ENCODE measurements around the gene PPY. TPM values are rescaled to one million over a fixed set of nuclear protein-coding genes. Genes with fewer than 3 reads are reported as not detected.
"Not testable (repeated sequence)": the region's sequence is repeated elsewhere in the genome, so short reads cannot be mapped to it uniquely, and the experiment has no call there.

The PPY gene
- polyA plus RNA-seq, 4 donors: 0.34 to 0.65 TPM; not detected in 2

- DNase-seq (ENCODE audit: low read depth in 4 of 4, low spot score in 3 of 4): peak; percentile 77 to 82 (median 80)
Observed at GRCh38 chr17:43907425-43907981, 34.8 kb downstream of the PPY start, which contains the start of gene MPP2. Gene MPP2, minus strand, starts transcription at chr17:43907536. Its CDS starts 3,076 bp downstream, at chr17:43904460.

GRCh38 chr17:43906951-43907424 lies 35.3 kb downstream of the PPY start:
- DNase-seq (ENCODE audit: low read depth in 4 of 4, low spot score in 3 of 4): no peak

GRCh38 chr17:43905985-43906852 lies 36.1 kb downstream of the PPY start:
- peak in 2 of 4 donors; percentile 51 to 65 for DNase-seq (ENCODE audit: low read depth in 4 of 4, low spot score in 3 of 4)

- DNase-seq (ENCODE audit: low read depth in 4 of 4, low spot score in 3 of 4): no peak
Observed at GRCh38 chr17:43905400-43905984, 36.8 kb downstream of the PPY start.

GRCh38 chr17:43901861-43902589 lies 40.3 kb downstream of the PPY start:
- DNase-seq (ENCODE audit: low read depth in 4 of 4, low spot score in 3 of 4): no peak

GRCh38 chr17:43900858-43901754 lies 41.2 kb downstream of the PPY start:
- no peak for DNase-seq (ENCODE audit: low read depth in 4 of 4, low spot score in 3 of 4)

GRCh38 chr17:43900183-43900857 lies 42.0 kb downstream of the PPY start:
- peak; percentile 66 to 84 (median 76) for DNase-seq (ENCODE audit: low read depth in 4 of 4, low spot score in 3 of 4)

GRCh38 chr17:43898446-43898845 lies 43.8 kb downstream of the PPY start:
- no peak for DNase-seq (ENCODE audit: low read depth in 4 of 4, low spot score in 3 of 4)

GRCh38 chr17:43897831-43898230 lies 44.4 kb downstream of the PPY start:
- no peak for DNase-seq (ENCODE audit: low read depth in 4 of 4, low spot score in 3 of 4)

- not testable (repeated sequence) for DNase-seq (ENCODE audit: low read depth in 4 of 4, low spot score in 3 of 4)
Observed at GRCh38 chr17:43894494-43894893, 47.8 kb downstream of the PPY start.

- no peak for DNase-seq (ENCODE audit: low read depth in 4 of 4, low spot score in 3 of 4)
Observed at GRCh38 chr17:43892647-43892952, 49.7 kb downstream of the PPY start.

GRCh38 chr17:43891851-43892646 lies 50.2 kb downstream of the PPY start:
- DNase-seq (ENCODE audit: low read depth in 4 of 4, low spot score in 3 of 4): no peak

Other genes starting within 250 kb of the PPY start
- gene SOST, start 183.7 kb downstream of the PPY start, polyA plus RNA-seq (ENCODE audit: insufficient read length in 4 of 4): 10 to 100 TPM; 54.7 to 79.6 (median 62.8) TPM
- 10 to 100 TPM; 60.3 to 62.1 (median 61.6) TPM for gene DUSP3, start 163.5 kb downstream of the PPY start, polyA plus RNA-seq (ENCODE audit: insufficient read length in 4 of 4)
- gene CFAP97D1, start 162.0 kb downstream of the PPY start, polyA plus RNA-seq (ENCODE audit: insufficient read length in 4 of 4): under 1 TPM in 1 of 4 donors, not detected in 3; 0.06 TPM
- 1 to 10 TPM; 6.1 to 8.5 (median 7.6) TPM for gene MPP3, start 109.3 kb downstream of the PPY start, polyA plus RNA-seq (ENCODE audit: insufficient read length in 4 of 4)
- 1 to 10 TPM in 1 of 4 donors, under 1 TPM in 3; 0.98 to 1.5 (median 0.99) TPM for gene CD300LG, start 95.3 kb downstream of the PPY start, polyA plus RNA-seq (ENCODE audit: insufficient read length in 4 of 4)
- gene MPP2, start 34.9 kb downstream of the PPY start, polyA plus RNA-seq (ENCODE audit: insufficient read length in 4 of 4): 1 to 10 TPM; 5.7 to 7.5 (median 5.9) TPM
- gene PYY, start 11.5 kb upstream of the PPY start, polyA plus RNA-seq (ENCODE audit: insufficient read length in 4 of 4): under 1 TPM; 0.15 to 0.39 (median 0.23) TPM
- 1 to 10 TPM; 2.1 to 4.7 (median 2.5) TPM for gene NAGS, start 62.1 kb upstream of the PPY start, polyA plus RNA-seq (ENCODE audit: insufficient read length in 4 of 4)
- 10 to 100 TPM; 34.5 to 49.8 (median 39.4) TPM for gene TMEM101, start 72.5 kb upstream of the PPY start, polyA plus RNA-seq (ENCODE audit: insufficient read length in 4 of 4)
- gene LSM12, start 124.2 kb upstream of the PPY start, polyA plus RNA-seq (ENCODE audit: insufficient read length in 4 of 4): 10 to 100 TPM; 38.5 to 48.4 (median 45.7) TPM
- gene G6PC3, start 128.3 kb upstream of the PPY start, polyA plus RNA-seq (ENCODE audit: insufficient read length in 4 of 4): 10 to 100 TPM; 71.1 to 97.7 (median 87.5) TPM
- 10 to 100 TPM; 44.5 to 56.7 (median 48.1) TPM for gene HDAC5, start 181.2 kb upstream of the PPY start, polyA plus RNA-seq (ENCODE audit: insufficient read length in 4 of 4)
- 1 to 10 TPM; 3.4 to 4.7 (median 3.6) TPM for gene HROB, start 199.5 kb upstream of the PPY start, polyA plus RNA-seq (ENCODE audit: insufficient read length in 4 of 4)
- 1 to 10 TPM; 1.8 to 2.3 (median 2.1) TPM for gene ASB16, start 228.2 kb upstream of the PPY start, polyA plus RNA-seq (ENCODE audit: insufficient read length in 4 of 4)
- 10 to 100 TPM; 43.6 to 54.2 (median 46.4) TPM for gene TMUB2, start 244.5 kb upstream of the PPY start, polyA plus RNA-seq (ENCODE audit: insufficient read length in 4 of 4)